ENCODE results near the gene PPIL1.

GRCh38 chr6:36808634-36809033, 66.0 kb downstream of the PPIL1 start:
- TF ChIP-seq, protein P1, sequence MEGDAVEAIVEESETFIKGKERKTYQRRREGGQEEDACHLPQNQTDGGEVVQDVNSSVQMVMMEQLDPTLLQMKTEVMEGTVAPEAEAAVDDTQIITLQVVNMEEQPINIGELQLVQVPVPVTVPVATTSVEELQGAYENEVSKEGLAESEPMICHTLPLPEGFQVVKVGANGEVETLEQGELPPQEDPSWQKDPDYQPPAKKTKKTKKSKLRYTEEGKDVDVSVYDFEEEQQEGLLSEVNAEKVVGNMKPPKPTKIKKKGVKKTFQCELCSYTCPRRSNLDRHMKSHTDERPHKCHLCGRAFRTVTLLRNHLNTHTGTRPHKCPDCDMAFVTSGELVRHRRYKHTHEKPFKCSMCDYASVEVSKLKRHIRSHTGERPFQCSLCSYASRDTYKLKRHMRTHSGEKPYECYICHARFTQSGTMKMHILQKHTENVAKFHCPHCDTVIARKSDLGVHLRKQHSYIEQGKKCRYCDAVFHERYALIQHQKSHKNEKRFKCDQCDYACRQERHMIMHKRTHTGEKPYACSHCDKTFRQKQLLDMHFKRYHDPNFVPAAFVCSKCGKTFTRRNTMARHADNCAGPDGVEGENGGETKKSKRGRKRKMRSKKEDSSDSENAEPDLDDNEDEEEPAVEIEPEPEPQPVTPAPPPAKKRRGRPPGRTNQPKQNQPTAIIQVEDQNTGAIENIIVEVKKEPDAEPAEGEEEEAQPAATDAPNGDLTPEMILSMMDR (IDR thresholded peaks at IDR 0.05) = no peak
- TF ChIP-seq POLR2A (IDR thresholded peaks at IDR 0.05) = no peak

All from vagina (tissue), 2 donors.